Muscle layer of colon (tissue), 2 donors: Measurements from ENCODE around the gene KRTAP19-5.
"Not testable (repeated sequence)": the region's sequence is repeated elsewhere in the genome, so short reads cannot be mapped to it uniquely, and the experiment has no call there.

ENCODE experiments used
- H3K27ac ChIP-seq: one replicate; pipeline ENCODE4 v1.7.0; 2013; ENCODE audit warnings: low read depth, mild to moderate bottlenecking, low read length, moderate library complexity
- H3K27me3 ChIP-seq, 2 donors: one replicate each; pipeline ENCODE4 v1.7.0; 2013; ENCODE audit warnings: low read length in 2 of 2, mild to moderate bottlenecking in 2 of 2; ENCODE audit not compliant: insufficient read depth in 2 of 2, control insufficient read depth in 1 of 2
- H3K36me3 ChIP-seq: one replicate; pipeline ENCODE4 v1.7.0; 2013; ENCODE audit warnings: mild to moderate bottlenecking, low read length; ENCODE audit not compliant: insufficient read depth
- H3K4me1 ChIP-seq: one replicate; pipeline ENCODE4 v1.7.0; 2013; ENCODE audit warnings: mild to moderate bottlenecking, low read length; ENCODE audit not compliant: insufficient read depth
- H3K4me3 ChIP-seq, 2 donors: one replicate each; pipeline ENCODE4 v1.7.0; 2013; ENCODE audit warnings: low read length in 2 of 2, low read depth in 1 of 2, mild to moderate bottlenecking in 1 of 2, moderate library complexity in 1 of 2
- H3K9ac ChIP-seq: one replicate; pipeline ENCODE4 v1.7.0; 2013; ENCODE audit warnings: low read length
- H3K9me3 ChIP-seq: one replicate; pipeline ENCODE4 v1.7.0; 2013; ENCODE audit warnings: mild to moderate bottlenecking, low read length
- donor health status: abdominal sarcoma.
- donor health status: Adenocarcinoma of cecum.

KRTAP19-5 gene

DNA sequence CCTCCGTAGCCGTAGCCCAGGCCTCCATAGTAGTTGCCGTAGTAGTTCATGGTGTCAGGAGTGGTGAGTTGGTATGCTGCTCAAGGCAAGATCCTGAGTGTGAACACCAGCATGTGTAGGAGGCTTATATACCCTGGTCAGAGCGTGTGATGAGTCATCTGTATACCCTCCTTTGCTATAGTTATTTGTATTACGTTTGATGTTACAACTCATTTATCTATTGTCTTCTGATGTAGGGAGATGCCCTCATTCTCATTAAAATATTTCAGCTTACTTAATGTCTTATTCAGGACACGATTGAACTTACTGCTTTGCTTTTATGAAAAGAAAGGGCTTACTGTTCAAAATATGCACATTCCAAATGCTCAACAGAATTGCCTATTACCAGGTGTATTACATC is at the start of gene KRTAP19-5:
Gene KRTAP19-5, minus strand, starts transcription at position 101 of the 400 bp plus-strand sequence. Its CDS starts 51 bp downstream, at position 50.
- H3K9me3 ChIP-seq, result no peaks in the 10 kb centered on the region
- no peak within 1 kb of the TSS for H3K9ac ChIP-seq
- no peaks in the 10 kb centered on the region for H3K27me3 ChIP-seq
- no peak within 1 kb of the TSS for H3K27ac ChIP-seq
- H3K4me1 ChIP-seq, result no peaks in the 10 kb centered on the region
- no peak within 1 kb of the TSS for H3K4me3 ChIP-seq
- no peaks in the 10 kb centered on the region for H3K36me3 ChIP-seq

DNA sequence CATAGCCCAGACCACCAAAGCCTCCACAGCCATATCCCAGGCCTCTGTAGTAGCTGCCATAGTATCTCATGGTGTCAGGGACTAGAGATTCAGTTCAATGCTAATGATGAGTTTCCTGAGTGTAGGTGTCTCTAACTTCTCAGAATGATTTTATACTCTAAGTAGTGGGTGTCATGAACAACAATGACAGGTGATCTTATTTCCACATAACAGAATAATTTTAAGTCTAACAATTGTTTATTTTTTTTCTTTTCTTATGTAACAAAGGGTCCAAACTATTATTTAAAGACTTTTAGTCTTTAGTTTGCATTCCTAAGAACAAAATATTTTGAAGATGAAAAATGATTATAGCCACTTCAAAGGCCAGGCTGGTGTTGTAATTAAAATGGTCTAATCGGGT is 39.8 kb upstream of the KRTAP19-5 start, which contains the start of gene KRTAP19-6:
Gene KRTAP19-6, minus strand, starts transcription at position 101 of the 400 bp plus-strand sequence. Its CDS starts 31 bp downstream, at position 70.
- H3K9me3 ChIP-seq, result no peaks in the 10 kb centered on the region
- H3K4me3 ChIP-seq, result no peak within 1 kb of the TSS
- H3K36me3 ChIP-seq, result no peaks in the 10 kb centered on the region
- H3K27ac ChIP-seq, result no peak within 1 kb of the TSS
- H3K4me1 ChIP-seq, result no peaks in the 10 kb centered on the region
- no peak within 1 kb of the TSS for H3K9ac ChIP-seq
- no peaks in the 10 kb centered on the region for H3K27me3 ChIP-seq

DNA sequence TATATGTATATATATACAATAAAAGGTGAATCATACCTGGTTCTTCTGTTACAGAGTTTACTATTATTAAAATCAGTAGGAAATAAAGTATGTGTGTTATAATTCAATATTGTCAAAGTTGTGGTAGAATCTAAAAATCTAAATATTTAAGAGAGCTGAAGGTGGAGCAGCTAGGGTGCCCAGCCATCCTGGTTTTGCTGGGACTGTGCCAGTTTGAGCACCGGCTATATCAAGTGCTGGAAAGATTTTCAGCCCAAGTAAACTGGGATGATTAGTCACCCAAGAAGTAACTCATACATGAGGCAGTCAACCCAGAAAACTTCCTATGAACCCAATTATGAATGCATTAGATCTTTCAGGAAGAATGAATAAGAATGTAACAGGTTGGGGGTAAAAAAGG is 16.9 kb upstream of the KRTAP19-5 start:
- no peak overlapping the region for H3K9ac ChIP-seq
- no peaks in the 10 kb centered on the region for H3K4me1 ChIP-seq
- no peaks in the 10 kb centered on the region for H3K27me3 ChIP-seq
- no peaks in the 10 kb centered on the region for H3K9me3 ChIP-seq
- no peaks in the 10 kb centered on the region for H3K36me3 ChIP-seq
- H3K4me3 ChIP-seq, result no peak overlapping the region
- H3K27ac ChIP-seq, result no peak overlapping the region

DNA sequence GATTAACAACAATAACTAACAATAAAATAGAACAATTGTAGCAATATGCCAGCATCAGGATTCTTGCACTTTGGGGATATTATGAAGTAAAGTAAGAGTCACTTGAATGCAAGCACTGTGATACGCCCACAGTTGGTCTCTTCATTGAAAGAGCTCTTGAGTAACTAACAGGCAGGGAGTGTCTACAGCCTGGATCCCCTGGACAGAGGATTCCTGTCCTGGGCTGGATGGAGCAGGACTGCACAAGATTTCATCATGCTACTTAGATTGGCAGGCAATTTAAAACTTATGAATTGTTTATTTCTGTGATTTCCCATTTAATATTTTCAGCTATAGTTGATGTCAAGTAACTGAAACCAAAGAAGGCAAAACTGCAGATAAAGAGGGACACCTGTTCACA is 13.7 kb upstream of the KRTAP19-5 start:
- Histone ChIP-seq H3K36me3 (no peaks in the 10 kb centered on the region), H3K4me1 (no peaks in the 10 kb centered on the region), H3K27ac (no peak overlapping the region), H3K27me3 (no peaks in the 10 kb centered on the region), H3K9ac (no peak overlapping the region), H3K4me3 (no peak overlapping the region), H3K9me3 (no peaks in the 10 kb centered on the region)

DNA sequence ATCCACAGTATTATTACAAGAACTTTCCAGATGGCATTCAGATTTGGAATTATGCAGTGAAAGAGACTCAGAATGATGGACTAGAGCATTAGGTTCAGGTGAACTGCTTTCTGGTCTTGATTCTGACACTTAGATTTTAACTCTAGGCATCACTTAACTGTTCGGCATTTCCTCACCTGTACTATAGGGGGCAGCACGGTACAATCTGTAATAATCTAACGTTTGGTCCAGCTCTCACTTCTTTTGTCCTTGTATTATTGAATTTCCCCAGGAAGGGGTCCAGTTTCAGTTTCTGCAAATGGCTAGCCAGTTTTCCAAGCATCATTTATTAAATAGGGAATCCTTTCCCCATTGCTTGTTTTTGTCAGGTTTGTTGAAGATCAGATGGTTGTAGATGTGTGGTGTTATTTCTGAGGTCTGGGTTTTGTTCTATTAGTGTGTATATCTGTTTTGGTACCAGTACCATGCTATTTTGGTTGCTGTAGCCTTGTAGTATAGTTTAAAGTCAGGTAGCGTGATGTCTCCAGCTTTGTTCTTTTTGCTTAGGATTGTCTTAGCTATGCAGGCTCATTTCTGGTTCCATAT is 3.8 kb upstream of the KRTAP19-5 start:
- H3K4me1 ChIP-seq, H3K36me3 ChIP-seq, H3K4me3 ChIP-seq, H3K9ac ChIP-seq, H3K27me3 ChIP-seq, H3K27ac ChIP-seq, H3K9me3 ChIP-seq: not testable (repeated sequence)

DNA sequence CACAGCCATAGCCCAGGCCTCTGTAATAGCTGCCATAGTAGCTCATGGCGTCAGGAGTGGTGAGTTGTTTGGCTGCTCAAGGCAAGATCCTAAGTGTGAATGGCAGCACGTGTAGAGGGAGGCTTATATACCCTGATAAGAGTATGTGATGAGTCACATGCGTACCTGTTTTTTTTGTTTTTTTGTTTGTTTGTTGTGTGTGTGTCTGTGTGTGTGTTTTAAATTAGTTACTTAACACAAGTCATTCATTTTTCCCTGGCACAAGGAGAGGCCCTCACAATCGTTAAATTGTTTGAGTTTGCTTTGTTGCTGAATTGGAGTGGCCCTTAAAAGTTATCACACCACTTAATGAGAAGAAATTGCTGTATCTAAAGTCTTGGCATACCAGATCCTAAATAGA is 4.9 kb downstream of the KRTAP19-5 start, which contains the start of gene KRTAP19-4:
Gene KRTAP19-4, minus strand, starts transcription at position 101 of the 400 bp plus-strand sequence. Its CDS starts 55 bp downstream, at position 46.
- Histone ChIP-seq H3K27me3 (no peaks in the 10 kb centered on the region), H3K36me3 (no peaks in the 10 kb centered on the region), H3K9ac (no peak within 1 kb of the TSS), H3K4me1 (no peaks in the 10 kb centered on the region), H3K27ac (no peak within 1 kb of the TSS), H3K9me3 (no peaks in the 10 kb centered on the region), H3K4me3 (no peak within 1 kb of the TSS)

DNA sequence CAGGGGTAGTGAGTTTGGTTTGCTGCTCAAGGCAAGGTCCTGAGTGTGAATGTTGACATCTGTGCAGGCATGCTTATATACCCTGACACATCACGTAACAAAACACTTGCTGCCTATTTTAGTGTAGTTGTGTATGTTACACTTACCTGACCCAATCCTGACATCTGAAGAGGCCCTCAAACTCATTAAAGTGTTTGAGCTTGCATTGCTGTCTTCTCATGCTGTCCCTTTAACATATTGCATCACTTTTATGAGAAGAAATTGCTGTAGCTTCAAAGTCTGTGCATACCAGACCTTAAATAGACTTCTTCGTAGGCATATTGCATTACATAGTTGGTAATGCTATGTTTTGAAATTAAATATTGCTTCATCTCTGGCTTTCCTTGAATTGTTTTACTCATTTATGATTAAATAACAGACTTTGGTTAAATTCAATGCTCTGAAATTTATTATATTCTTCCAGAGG is 9.9 kb downstream of the KRTAP19-5 start, which contains the start of gene KRTAP19-3:
Gene KRTAP19-3, minus strand, starts transcription at position 51 of the 466 bp plus-strand sequence. CDS start 56 bp downstream, outside the sequence.
- Histone ChIP-seq H3K9me3 (no peaks in the 10 kb centered on the region), H3K27ac (no peak within 1 kb of the TSS), H3K27me3 (no peaks in the 10 kb centered on the region), H3K4me1 (no peaks in the 10 kb centered on the region), H3K9ac (no peak within 1 kb of the TSS), H3K36me3 (no peaks in the 10 kb centered on the region), H3K4me3 (no peak within 1 kb of the TSS)

DNA sequence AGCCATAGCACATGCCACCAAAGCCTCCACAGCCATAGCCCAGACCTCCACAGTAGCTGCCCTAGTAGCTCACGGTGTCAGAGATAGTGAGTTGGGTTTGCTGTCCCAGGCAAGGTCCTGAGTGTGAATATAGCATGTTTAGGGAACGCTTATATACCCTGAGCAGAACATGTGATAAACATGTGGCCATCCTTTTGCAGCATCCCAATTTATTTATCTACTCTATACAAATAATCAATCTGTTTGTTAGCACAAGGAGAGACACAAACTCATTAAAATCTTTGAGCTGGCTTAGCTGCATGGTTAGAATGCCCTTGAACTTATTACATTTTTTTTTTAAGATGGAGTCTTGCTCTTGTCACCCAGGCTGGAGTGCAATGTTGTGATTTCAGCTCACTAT is 14.6 kb downstream of the KRTAP19-5 start, which contains the start of gene KRTAP19-2:
Gene KRTAP19-2, minus strand, starts transcription at position 101 of the 400 bp plus-strand sequence. Its CDS starts 88 bp downstream, at position 13.
- no peaks in the 10 kb centered on the region for H3K4me1 ChIP-seq
- H3K4me3 ChIP-seq, result no peak within 1 kb of the TSS
- no peak within 1 kb of the TSS for H3K9ac ChIP-seq
- H3K27ac ChIP-seq, result no peak within 1 kb of the TSS
- H3K36me3 ChIP-seq, result no peaks in the 10 kb centered on the region
- no peaks in the 10 kb centered on the region for H3K9me3 ChIP-seq
- no peaks in the 10 kb centered on the region for H3K27me3 ChIP-seq

DNA sequence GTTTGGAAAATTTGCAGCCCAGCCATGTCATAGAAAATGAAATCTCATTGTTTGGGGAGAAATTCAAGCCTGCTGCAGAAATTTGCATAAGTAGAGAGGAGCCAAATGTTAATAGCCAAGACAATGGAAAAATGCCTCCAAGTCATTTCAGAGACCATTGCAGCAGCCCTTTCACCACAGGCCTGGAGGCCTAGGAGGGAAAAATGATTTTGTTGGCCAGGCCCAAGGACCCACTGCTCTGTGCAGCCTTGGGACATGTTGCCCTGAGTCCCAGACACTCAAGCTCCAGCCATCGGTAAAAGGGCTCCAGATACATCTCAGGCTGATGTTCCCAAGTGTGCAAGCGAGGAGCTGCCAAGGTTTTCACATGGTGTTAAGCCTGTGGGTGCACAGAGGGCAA is 15.8 kb downstream of the KRTAP19-5 start:
- Histone ChIP-seq H3K36me3 (no peaks in the 10 kb centered on the region), H3K27me3 (no peaks in the 10 kb centered on the region), H3K4me1 (no peaks in the 10 kb centered on the region), H3K4me3 (no peak overlapping the region), H3K27ac (no peak overlapping the region), H3K9me3 (no peaks in the 10 kb centered on the region), H3K9ac (no peak overlapping the region)

DNA sequence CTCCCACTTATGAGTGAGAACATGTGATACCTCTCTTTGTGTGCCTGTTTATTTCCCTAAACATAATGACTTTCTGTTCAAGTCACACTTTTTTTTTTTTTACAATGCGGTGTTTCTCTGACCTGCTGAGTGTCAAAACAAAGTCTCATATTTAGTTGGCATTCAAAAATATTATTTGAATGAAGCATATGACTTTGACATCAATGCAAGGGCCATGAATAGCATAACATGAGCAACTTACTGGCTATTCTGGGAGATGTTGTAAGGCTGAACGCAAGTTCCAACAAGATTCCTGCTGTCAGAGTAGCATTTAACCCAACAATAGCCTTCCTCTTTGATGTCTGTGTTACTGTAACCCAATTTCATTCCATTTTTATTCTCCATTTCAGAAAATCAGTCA is 19.8 kb downstream of the KRTAP19-5 start:
- Histone ChIP-seq H3K36me3 (no peaks in the 10 kb centered on the region), H3K9me3 (no peaks in the 10 kb centered on the region), H3K27me3 (no peaks in the 10 kb centered on the region), H3K27ac (no peak overlapping the region), H3K4me1 (no peaks in the 10 kb centered on the region), H3K4me3 (no peak overlapping the region), H3K9ac (no peak overlapping the region)

DNA sequence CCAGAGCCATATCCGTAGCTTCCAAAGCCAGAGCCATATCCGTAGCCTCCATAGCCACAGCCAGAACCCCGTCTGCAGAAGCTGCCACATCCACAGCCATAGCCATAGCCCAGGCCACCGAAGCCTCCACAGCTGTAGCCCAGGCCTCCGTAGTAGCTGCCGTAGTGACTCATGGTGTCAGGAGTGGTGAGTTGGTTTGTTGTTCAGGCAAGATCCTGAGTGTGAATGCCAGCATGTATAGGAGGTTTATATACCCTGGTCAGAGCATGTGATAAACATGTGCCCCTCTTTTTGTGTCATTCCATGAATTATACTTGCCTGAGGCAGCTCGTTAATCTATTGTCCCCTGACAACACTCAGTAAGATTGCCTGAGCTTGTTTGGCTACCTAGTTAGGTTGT is 21.8 kb downstream of the KRTAP19-5 start, which contains the start of gene KRTAP19-1:
Gene KRTAP19-1, minus strand, starts transcription at position 223 of the 400 bp plus-strand sequence. Its CDS starts 50 bp downstream, at position 173.
- Histone ChIP-seq H3K9me3 (no peaks in the 10 kb centered on the region), H3K27ac (no peak within 1 kb of the TSS), H3K9ac (no peak within 1 kb of the TSS), H3K36me3 (no peaks in the 10 kb centered on the region), H3K27me3 (no peaks in the 10 kb centered on the region), H3K4me1 (no peaks in the 10 kb centered on the region), H3K4me3 (no peak within 1 kb of the TSS)

DNA sequence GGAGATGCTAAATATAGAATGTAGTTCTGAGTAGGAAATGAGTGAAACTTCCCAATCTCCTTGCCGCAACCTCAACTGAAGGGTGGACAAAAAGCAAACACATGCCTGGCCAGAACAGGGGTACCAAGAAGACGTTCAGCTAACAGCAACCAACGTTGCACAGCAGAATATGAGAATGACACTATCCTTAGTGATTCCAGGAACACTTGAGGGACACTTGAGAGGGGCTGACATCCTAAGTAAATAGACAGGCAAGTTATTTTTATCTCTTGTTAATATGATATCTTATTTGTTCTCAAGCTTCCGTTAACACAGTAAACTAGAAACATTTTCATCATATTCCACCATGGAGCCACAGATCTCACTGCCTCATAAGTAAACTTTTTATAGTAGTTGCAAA is 22.7 kb downstream of the KRTAP19-5 start:
- Histone ChIP-seq H3K27me3 (no peaks in the 10 kb centered on the region), H3K36me3 (no peaks in the 10 kb centered on the region), H3K27ac (no peak overlapping the region)

More for the DNA sequence above, 22.7 kb downstream of the KRTAP19-5 start:
- Histone ChIP-seq H3K9ac (no peak overlapping the region), H3K4me1 (no peaks in the 10 kb centered on the region), H3K4me3 (no peak overlapping the region), H3K9me3 (no peaks in the 10 kb centered on the region)
